ENCODE results near the gene VWA3B. TPM values are rescaled to one million over a fixed set of nuclear protein-coding genes. Genes with fewer than 3 reads are reported as not detected.

Gene VWA3B
- polyA plus RNA-seq, 3 donors: not detected

DNA sequence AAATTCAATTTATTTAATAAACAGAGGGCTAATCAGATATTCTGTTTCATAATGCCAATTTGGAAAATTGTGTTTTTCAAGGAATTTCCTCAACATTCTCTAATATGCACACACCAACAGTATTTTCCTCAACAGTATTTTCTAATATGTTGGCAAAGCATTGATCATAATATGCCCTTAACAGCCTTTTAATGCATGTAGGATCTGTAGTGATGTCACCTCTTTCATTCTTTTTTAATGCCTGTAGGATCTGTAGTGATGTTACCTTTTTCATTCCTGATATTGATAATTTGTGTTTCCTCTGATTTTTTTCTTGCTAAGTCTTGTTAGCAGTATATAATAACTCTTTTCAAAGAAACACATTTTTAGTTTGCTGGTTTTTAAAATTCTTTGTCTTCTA, 15.9 kb downstream of the VWA3B start:
- Histone ChIP-seq H3K27ac (ENCODE audit: low read depth in 1 of 2, low read length in 2 of 2) (no peak overlapping the region), H3K4me2 (replicated peaks; ENCODE audit: extremely low read depth, low read length, poor library complexity, severe bottlenecking) (no peak overlapping the region), H4K20me1 (ENCODE audit: insufficient read depth, low read length) (no peaks in the 10 kb centered on the region), H3K4me3 (replicated peaks in 1 of 3; ENCODE audit: low read depth in 2 of 3, low read length in 3 of 3) (no peak overlapping the region), H3K4me1 (ENCODE audit: control insufficient read depth in 1 of 2, insufficient read depth in 2 of 2, low read length in 2 of 2) (peaks cover 0 to 11% of the 10 kb centered on the region in 2 donors), H3K79me2 (ENCODE audit: insufficient read depth, low read length) (no peaks in the 10 kb centered on the region), H2AFZ (ENCODE audit: insufficient read depth, low read depth, low read length, poor library complexity, severe bottlenecking) (no peak overlapping the region), H3K36me3 (replicated peaks in 1 of 2; ENCODE audit: control insufficient read depth in 1 of 2, insufficient read depth in 2 of 2, low read length in 2 of 2) (no peaks in the 10 kb centered on the region), H3K27me3 (ENCODE audit: control insufficient read depth in 2 of 2, insufficient read depth in 2 of 2, low read length in 2 of 2) (no peaks in the 10 kb centered on the region), H3K9me3 (replicated peaks in 1 of 2; ENCODE audit: control insufficient read depth in 1 of 2, insufficient read depth in 1 of 2, low read length in 2 of 2) (peaks cover 4 to 14% of the 10 kb centered on the region in 2 donors), H3K9ac (ENCODE audit: insufficient read depth, low read length, poor library complexity, severe bottlenecking) (no peak overlapping the region)
- Mint-ChIP-seq H3K4me3 (no peak overlapping the region), H3K27me3 (ENCODE audit: low read depth in 3 of 3) (peaks cover 1 to 2% (median 2%) of the 10 kb centered on the region in 3 donors), H3K36me3 (no peaks in the 10 kb centered on the region), H3K4me1 (peaks cover 8% of the 10 kb centered on the region), H3K9me3 (peaks cover 6 to 22% (median 12%) of the 10 kb centered on the region in 7 donors), H3K27ac (no peak overlapping the region)
- intact Hi-C loops (cut with micrococcal nuclease): no loop called here
- TF ChIP-seq, protein P1, sequence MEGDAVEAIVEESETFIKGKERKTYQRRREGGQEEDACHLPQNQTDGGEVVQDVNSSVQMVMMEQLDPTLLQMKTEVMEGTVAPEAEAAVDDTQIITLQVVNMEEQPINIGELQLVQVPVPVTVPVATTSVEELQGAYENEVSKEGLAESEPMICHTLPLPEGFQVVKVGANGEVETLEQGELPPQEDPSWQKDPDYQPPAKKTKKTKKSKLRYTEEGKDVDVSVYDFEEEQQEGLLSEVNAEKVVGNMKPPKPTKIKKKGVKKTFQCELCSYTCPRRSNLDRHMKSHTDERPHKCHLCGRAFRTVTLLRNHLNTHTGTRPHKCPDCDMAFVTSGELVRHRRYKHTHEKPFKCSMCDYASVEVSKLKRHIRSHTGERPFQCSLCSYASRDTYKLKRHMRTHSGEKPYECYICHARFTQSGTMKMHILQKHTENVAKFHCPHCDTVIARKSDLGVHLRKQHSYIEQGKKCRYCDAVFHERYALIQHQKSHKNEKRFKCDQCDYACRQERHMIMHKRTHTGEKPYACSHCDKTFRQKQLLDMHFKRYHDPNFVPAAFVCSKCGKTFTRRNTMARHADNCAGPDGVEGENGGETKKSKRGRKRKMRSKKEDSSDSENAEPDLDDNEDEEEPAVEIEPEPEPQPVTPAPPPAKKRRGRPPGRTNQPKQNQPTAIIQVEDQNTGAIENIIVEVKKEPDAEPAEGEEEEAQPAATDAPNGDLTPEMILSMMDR (IDR thresholded peaks at IDR 0.05): no peak
- no peak for DNase-seq

DNA sequence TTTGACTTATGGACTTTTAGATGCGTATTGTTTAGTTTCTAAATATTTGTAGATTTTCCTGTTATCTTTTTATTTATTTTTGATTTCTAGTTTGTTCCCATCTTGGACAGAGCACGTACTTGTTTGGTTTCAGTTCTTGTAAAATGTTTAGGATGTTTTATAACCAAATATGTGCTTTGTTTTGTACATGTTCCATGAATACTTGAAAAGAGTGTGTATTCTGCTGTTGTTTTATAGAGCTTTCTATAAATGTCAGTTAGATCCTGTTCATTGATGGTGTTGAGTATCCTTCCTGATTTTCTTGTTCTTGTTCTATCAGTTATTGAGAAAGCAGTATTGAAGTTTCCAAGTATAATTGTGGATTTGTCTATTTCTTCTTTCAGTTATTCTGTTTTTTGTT, 21.1 kb downstream of the VWA3B start:
- 71% methylated on average over 1 of the region's 2 CpGs for WGBS (ENCODE audit: insufficient coverage)
- intact Hi-C loops (cut with micrococcal nuclease): no loop called here
- Histone ChIP-seq H3K27ac (ENCODE audit: low read depth in 1 of 2, low read length in 2 of 2) (no peak overlapping the region), H3K4me3 (replicated peaks in 1 of 3; ENCODE audit: low read depth in 2 of 3, low read length in 3 of 3) (no peak overlapping the region), H3K9ac (ENCODE audit: insufficient read depth, low read length, poor library complexity, severe bottlenecking) (no peak overlapping the region), H3K9me3 (replicated peaks in 1 of 2; ENCODE audit: control insufficient read depth in 1 of 2, insufficient read depth in 1 of 2, low read length in 2 of 2) (peaks cover 3 to 13% of the 10 kb centered on the region in 2 donors), H3K36me3 (replicated peaks in 1 of 2; ENCODE audit: control insufficient read depth in 1 of 2, insufficient read depth in 2 of 2, low read length in 2 of 2) (no peaks in the 10 kb centered on the region), H3K4me2 (replicated peaks; ENCODE audit: extremely low read depth, low read length, poor library complexity, severe bottlenecking) (no peak overlapping the region), H3K4me1 (ENCODE audit: control insufficient read depth in 1 of 2, insufficient read depth in 2 of 2, low read length in 2 of 2) (no peaks in the 10 kb centered on the region), H2AFZ (ENCODE audit: insufficient read depth, low read depth, low read length, poor library complexity, severe bottlenecking) (no peak overlapping the region), H4K20me1 (ENCODE audit: insufficient read depth, low read length) (no peaks in the 10 kb centered on the region), H3K79me2 (ENCODE audit: insufficient read depth, low read length) (no peaks in the 10 kb centered on the region), H3K27me3 (ENCODE audit: control insufficient read depth in 2 of 2, insufficient read depth in 2 of 2, low read length in 2 of 2) (no peaks in the 10 kb centered on the region)
- H3K27ac Mint-ChIP-seq: no peak overlapping the region
- no peak overlapping the region for H3K4me3 Mint-ChIP-seq
- TF ChIP-seq, protein P1 (IDR thresholded peaks at IDR 0.05): no peak
- peaks cover 3 to 11% (median 4%) of the 10 kb centered on the region in 3 donors for H3K27me3 Mint-ChIP-seq (ENCODE audit: low read depth in 3 of 3)
- no peaks in the 10 kb centered on the region for H3K4me1 Mint-ChIP-seq
- H3K36me3 Mint-ChIP-seq: no peaks in the 10 kb centered on the region
- DNase-seq: no peak
- H3K9me3 Mint-ChIP-seq: peaks cover 13 to 34% (median 18%) of the 10 kb centered on the region in 7 donors

All from CD14-positive monocyte (primary cell).